LoVo (cell line): ENCODE results near the gene BST1.

Experiments
- DNase-seq: peaks from one replicate; pipeline ENCODE4 v3.0.0-alpha.2; 2016; ENCODE audit warnings: low spot score

Gene BST1

GRCh38 chr4:15676899-15677298 lies 26.0 kb upstream of the BST1 start:
- no peak for DNase-seq

- DNase-seq, result peak; percentile 74
These were observed 25.3 kb upstream of the BST1 start for GRCh38 chr4:15677507-15677988.

GRCh38 chr4:15681067-15681371 lies 21.8 kb upstream of the BST1 start:
- DNase-seq, result no peak

- peak; percentile 97 for DNase-seq
These were observed 21.3 kb upstream of the BST1 start, which contains the start of gene FAM200B for GRCh38 chr4:15681372-15682241. Gene FAM200B (plus strand): TSS chr4:15681827. CDS start chr4:15686978, 5,151 bp downstream.

GRCh38 chr4:15682242-15683142 lies 20.4 kb upstream of the BST1 start:
- no peak for DNase-seq

GRCh38 chr4:15683143-15683495 lies 19.7 kb upstream of the BST1 start:
- no peak for DNase-seq

GRCh38 chr4:15684498-15684897 lies 18.4 kb upstream of the BST1 start:
- DNase-seq, result no peak

- DNase-seq, result no peak
These were observed 14.8 kb upstream of the BST1 start for GRCh38 chr4:15688051-15688450.

GRCh38 chr4:15689540-15689939 lies 13.3 kb upstream of the BST1 start:
- DNase-seq, result no peak

GRCh38 chr4:15690020-15690809 lies 12.7 kb upstream of the BST1 start:
- peak; percentile 54 for DNase-seq

GRCh38 chr4:15691346-15692135 lies 11.3 kb upstream of the BST1 start:
- no peak for DNase-seq

GRCh38 chr4:15692602-15693001 lies 10.3 kb upstream of the BST1 start:
- DNase-seq, result no peak

- no peak for DNase-seq
These were observed 8.4 kb upstream of the BST1 start for GRCh38 chr4:15694431-15694830.

GRCh38 chr4:15695240-15695699 lies 7.6 kb upstream of the BST1 start:
- peak; percentile 42 for DNase-seq

- DNase-seq, result no peak
These were observed 7.1 kb upstream of the BST1 start for GRCh38 chr4:15695729-15696128.

GRCh38 chr4:15696866-15697265 lies 6.0 kb upstream of the BST1 start:
- DNase-seq, result no peak

GRCh38 chr4:15703439-15703838 lies 574 bp downstream of the BST1 start:
- DNase-seq, result no peak

GRCh38 chr4:15704129-15704528 lies 1.3 kb downstream of the BST1 start:
- no peak for DNase-seq

- no peak for DNase-seq
These were observed 3.9 kb downstream of the BST1 start for GRCh38 chr4:15706646-15707362.

- no peak for DNase-seq
These were observed 4.5 kb downstream of the BST1 start for GRCh38 chr4:15707363-15707715.

- no peak for DNase-seq
These were observed 8.9 kb downstream of the BST1 start for GRCh38 chr4:15711762-15712161.
